ENCODE results near the gene PDGFRB. TPM values are rescaled to one million over a fixed set of nuclear protein-coding genes. Genes with fewer than 3 reads are reported as not detected.

The PDGFRB gene
- total and polyA plus RNA-seq, 4 donors, result 5.2 to 13.1 (median 8.3) TPM

DNA sequence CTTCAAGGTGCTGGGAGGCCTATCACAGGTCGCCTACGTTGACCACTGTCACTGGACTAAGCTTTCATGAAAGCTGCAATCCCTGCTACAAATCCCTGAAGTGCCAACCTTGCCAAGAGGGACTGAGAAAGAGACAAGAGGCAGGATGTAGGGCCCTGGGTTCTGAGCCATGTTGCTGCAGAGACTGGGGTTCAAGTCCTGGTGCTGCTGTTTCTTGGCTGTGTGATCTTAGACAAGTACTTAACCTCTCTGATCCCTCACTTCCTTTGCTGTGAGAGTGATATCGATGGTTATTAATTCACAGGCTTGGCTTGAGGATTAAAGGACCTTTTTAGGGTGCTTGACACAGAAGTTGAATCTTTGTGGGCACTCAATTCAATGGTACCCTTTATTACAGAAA is 84.8 kb downstream of the PDGFRB start:
- Histone ChIP-seq H3K4me1 (ENCODE audit: control insufficient read depth in 4 of 4, insufficient read depth in 4 of 4, low read length in 3 of 4) (peaks cover 0 to 2% (median 0%) of the 10 kb centered on the region in 4 donors), H3K9ac (ENCODE audit: low read depth in 1 of 2, low read length in 2 of 2) (no peak overlapping the region), H3K36me3 (ENCODE audit: control insufficient read depth in 4 of 4, insufficient read depth in 3 of 4, low read depth in 1 of 4, low read length in 3 of 4) (no peaks in the 10 kb centered on the region), H3K4me3 (ENCODE audit: low read depth in 1 of 3, low read length in 3 of 3) (no peak overlapping the region), H3K27ac (ENCODE audit: low read depth in 1 of 2, low read length in 2 of 2) (no peak overlapping the region), H3K27me3 (ENCODE audit: control insufficient read depth in 4 of 4, insufficient read depth in 4 of 4, low read length in 3 of 4) (no peaks in the 10 kb centered on the region), H3K9me3 (ENCODE audit: control insufficient read depth in 4 of 4, low read length in 3 of 4) (peaks cover 0 to 6% (median 0%) of the 10 kb centered on the region in 4 donors)
- TF ChIP-seq YY1 (IDR thresholded peaks at IDR 0.05) (no peak), NR2F2 (IDR thresholded peaks at IDR 0.05) (no peak), HNF4G (IDR thresholded peaks at IDR 0.05) (no peak), JUND (IDR thresholded peaks at IDR 0.05) (no peak), HNF4A (conservative IDR thresholded peaks at IDR 0.05) (no peak), RAD21 (IDR thresholded peaks at IDR 0.05) (no peak), RXRA (IDR thresholded peaks at IDR 0.05) (no peak), EGR1 (IDR thresholded peaks at IDR 0.05; ENCODE audit: low read depth in 2 of 2) (no peak), FOXA1 (IDR thresholded peaks at IDR 0.05) (no peak), GABPA (IDR thresholded peaks at IDR 0.05 in 1 of 2, conservative IDR thresholded peaks at IDR 0.05 in 1 of 2) (no peak), SP1 (IDR thresholded peaks at IDR 0.05) (no peak), TAF1 (conservative IDR thresholded peaks at IDR 0.05) (no peak), FOXA2 (IDR thresholded peaks at IDR 0.05) (no peak)
- TF ChIP-seq, protein P1, sequence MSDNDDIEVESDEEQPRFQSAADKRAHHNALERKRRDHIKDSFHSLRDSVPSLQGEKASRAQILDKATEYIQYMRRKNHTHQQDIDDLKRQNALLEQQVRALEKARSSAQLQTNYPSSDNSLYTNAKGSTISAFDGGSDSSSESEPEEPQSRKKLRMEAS (IDR thresholded peaks at IDR 0.05), result no peak
- TF ChIP-seq, protein P2, sequence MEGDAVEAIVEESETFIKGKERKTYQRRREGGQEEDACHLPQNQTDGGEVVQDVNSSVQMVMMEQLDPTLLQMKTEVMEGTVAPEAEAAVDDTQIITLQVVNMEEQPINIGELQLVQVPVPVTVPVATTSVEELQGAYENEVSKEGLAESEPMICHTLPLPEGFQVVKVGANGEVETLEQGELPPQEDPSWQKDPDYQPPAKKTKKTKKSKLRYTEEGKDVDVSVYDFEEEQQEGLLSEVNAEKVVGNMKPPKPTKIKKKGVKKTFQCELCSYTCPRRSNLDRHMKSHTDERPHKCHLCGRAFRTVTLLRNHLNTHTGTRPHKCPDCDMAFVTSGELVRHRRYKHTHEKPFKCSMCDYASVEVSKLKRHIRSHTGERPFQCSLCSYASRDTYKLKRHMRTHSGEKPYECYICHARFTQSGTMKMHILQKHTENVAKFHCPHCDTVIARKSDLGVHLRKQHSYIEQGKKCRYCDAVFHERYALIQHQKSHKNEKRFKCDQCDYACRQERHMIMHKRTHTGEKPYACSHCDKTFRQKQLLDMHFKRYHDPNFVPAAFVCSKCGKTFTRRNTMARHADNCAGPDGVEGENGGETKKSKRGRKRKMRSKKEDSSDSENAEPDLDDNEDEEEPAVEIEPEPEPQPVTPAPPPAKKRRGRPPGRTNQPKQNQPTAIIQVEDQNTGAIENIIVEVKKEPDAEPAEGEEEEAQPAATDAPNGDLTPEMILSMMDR (IDR thresholded peaks at IDR 0.05; ENCODE audit: low read depth, low read length, missing input control), result no peak
- TF ChIP-seq, protein P3, sequence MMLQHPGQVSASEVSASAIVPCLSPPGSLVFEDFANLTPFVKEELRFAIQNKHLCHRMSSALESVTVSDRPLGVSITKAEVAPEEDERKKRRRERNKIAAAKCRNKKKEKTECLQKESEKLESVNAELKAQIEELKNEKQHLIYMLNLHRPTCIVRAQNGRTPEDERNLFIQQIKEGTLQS (IDR thresholded peaks at IDR 0.05), result no peak
- TF ChIP-seq, protein P4, sequence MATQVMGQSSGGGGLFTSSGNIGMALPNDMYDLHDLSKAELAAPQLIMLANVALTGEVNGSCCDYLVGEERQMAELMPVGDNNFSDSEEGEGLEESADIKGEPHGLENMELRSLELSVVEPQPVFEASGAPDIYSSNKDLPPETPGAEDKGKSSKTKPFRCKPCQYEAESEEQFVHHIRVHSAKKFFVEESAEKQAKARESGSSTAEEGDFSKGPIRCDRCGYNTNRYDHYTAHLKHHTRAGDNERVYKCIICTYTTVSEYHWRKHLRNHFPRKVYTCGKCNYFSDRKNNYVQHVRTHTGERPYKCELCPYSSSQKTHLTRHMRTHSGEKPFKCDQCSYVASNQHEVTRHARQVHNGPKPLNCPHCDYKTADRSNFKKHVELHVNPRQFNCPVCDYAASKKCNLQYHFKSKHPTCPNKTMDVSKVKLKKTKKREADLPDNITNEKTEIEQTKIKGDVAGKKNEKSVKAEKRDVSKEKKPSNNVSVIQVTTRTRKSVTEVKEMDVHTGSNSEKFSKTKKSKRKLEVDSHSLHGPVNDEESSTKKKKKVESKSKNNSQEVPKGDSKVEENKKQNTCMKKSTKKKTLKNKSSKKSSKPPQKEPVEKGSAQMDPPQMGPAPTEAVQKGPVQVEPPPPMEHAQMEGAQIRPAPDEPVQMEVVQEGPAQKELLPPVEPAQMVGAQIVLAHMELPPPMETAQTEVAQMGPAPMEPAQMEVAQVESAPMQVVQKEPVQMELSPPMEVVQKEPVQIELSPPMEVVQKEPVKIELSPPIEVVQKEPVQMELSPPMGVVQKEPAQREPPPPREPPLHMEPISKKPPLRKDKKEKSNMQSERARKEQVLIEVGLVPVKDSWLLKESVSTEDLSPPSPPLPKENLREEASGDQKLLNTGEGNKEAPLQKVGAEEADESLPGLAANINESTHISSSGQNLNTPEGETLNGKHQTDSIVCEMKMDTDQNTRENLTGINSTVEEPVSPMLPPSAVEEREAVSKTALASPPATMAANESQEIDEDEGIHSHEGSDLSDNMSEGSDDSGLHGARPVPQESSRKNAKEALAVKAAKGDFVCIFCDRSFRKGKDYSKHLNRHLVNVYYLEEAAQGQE (IDR thresholded peaks at IDR 0.05), result no peak
- TF ChIP-seq, protein P5, sequence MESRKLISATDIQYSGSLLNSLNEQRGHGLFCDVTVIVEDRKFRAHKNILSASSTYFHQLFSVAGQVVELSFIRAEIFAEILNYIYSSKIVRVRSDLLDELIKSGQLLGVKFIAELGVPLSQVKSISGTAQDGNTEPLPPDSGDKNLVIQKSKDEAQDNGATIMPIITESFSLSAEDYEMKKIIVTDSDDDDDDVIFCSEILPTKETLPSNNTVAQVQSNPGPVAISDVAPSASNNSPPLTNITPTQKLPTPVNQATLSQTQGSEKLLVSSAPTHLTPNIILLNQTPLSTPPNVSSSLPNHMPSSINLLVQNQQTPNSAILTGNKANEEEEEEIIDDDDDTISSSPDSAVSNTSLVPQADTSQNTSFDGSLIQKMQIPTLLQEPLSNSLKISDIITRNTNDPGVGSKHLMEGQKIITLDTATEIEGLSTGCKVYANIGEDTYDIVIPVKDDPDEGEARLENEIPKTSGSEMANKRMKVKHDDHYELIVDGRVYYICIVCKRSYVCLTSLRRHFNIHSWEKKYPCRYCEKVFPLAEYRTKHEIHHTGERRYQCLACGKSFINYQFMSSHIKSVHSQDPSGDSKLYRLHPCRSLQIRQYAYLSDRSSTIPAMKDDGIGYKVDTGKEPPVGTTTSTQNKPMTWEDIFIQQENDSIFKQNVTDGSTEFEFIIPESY (IDR thresholded peaks at IDR 0.05), result no peak
- no peak for DNase-seq (ENCODE audit: low spot score)
- 95% methylated on average over 3 of the region's 3 CpGs for WGBS
